ENCODE results near the gene BTF3. TPM values are rescaled to one million over a fixed set of nuclear protein-coding genes. Genes with fewer than 3 reads are reported as not detected.
"Not testable (repeated sequence)": the region's sequence is repeated elsewhere in the genome, so short reads cannot be mapped to it uniquely, and the experiment has no call there.

The BTF3 gene
- total and polyA plus RNA-seq, 4 donors, result 370 to 645 (median 516) TPM

DNA sequence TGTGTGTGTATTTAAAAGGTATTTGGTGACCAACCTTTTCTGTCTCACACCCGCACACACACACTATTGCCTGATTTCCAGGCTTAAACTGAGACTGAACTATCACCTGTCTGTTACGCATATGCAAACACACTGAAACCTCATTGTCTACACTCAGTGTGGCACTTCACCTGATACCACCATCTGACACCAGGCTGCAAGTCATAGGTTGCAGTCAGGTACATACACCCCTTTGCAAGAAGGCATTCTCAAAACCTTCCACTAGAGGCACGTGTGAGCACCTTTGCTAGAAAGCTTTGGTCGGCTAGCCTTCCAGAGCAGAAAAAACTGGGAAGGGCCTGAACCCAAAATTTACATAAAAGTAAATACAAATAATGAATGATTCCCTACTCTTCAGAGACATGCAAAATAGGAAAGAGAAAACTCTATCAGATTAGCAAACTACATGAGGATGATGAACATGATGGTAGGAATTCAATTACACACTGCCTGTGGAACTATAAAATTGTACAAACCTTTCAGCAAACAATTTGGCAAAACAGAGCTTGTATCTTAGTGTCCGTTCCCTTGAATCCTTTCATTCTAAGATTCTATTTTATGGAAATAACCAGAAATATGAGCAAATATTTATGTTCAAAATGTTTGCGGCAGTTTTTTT, 43.7 kb upstream of the BTF3 start:
- Histone ChIP-seq H3K36me3 (ENCODE audit: control insufficient read depth in 4 of 4, insufficient read depth in 4 of 4, low read length in 4 of 4) (no peaks in the 10 kb centered on the region), H3K9ac (ENCODE audit: insufficient read depth in 1 of 2, low read length in 2 of 2) (no peak overlapping the region), H3K4me3 (no peak overlapping the region), H3K4me1 (ENCODE audit: control insufficient read depth in 5 of 5, insufficient read depth in 5 of 5, low read length in 5 of 5) (peaks cover 0 to 5% (median 0%) of the 10 kb centered on the region in 5 donors), H3K27me3 (ENCODE audit: control insufficient read depth in 3 of 3, insufficient read depth in 3 of 3, low read length in 2 of 3) (peaks cover 16 to 68% (median 52%) of the 10 kb centered on the region in 3 donors), H3K9me3 (ENCODE audit: control insufficient read depth in 4 of 4, insufficient read depth in 3 of 4, low read length in 3 of 4) (peaks cover 0 to 2% (median 0%) of the 10 kb centered on the region in 4 donors), H3K27ac (ENCODE audit: low read depth in 1 of 2, low read length in 1 of 2) (no peak overlapping the region)
- ATAC-seq (ENCODE audit: insufficient read depth, low FRiP score) (peak; percentile 66), DNase-seq (peak in 2 of 3 donors; percentile 47 to 55)
- TF ChIP-seq CTCF (IDR thresholded peaks at IDR 0.05; ENCODE audit: control extremely low read depth, extremely low read depth), result peak; percentile 17
- WGBS, 2 donors, result 44 to 48% methylated on average over 6 of the region's 6 CpGs

DNA sequence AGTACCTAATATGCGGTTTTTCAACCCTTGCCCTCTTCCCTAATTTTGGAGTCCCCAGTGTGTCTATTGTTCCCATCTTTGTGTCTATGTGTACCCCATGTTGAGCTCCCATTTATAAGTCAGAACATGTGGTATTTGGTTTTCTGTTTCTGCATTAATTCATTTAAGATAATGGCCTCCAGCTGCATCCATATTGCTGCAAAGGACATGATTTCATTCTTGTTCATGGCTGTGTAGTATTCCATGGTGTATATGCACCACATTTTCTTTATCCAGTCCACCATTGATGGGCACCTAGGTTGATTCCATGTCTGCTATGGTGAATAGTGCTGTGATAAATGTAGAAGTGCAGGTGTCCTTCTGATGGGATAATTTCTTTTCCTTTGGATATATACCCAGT, 41.8 kb upstream of the BTF3 start:
- not testable (repeated sequence) for H3K27ac ChIP-seq (ENCODE audit: low read depth in 1 of 2, low read length in 1 of 2); H3K9ac ChIP-seq (ENCODE audit: insufficient read depth in 1 of 2, low read length in 2 of 2); H3K4me3 ChIP-seq; H3K36me3 ChIP-seq (ENCODE audit: control insufficient read depth in 4 of 4, insufficient read depth in 4 of 4, low read length in 4 of 4); ATAC-seq (ENCODE audit: insufficient read depth, low FRiP score); DNase-seq; H3K4me1 ChIP-seq (ENCODE audit: control insufficient read depth in 5 of 5, insufficient read depth in 5 of 5, low read length in 5 of 5); H3K9me3 ChIP-seq (ENCODE audit: control insufficient read depth in 4 of 4, insufficient read depth in 3 of 4, low read length in 3 of 4)
- WGBS, 2 donors, result 85 to 90% methylated on average over 1 of the region's 1 CpG
- peaks cover 12 to 50% (median 36%) of the 10 kb centered on the region in 3 donors for H3K27me3 ChIP-seq (ENCODE audit: control insufficient read depth in 3 of 3, insufficient read depth in 3 of 3, low read length in 2 of 3)

DNA sequence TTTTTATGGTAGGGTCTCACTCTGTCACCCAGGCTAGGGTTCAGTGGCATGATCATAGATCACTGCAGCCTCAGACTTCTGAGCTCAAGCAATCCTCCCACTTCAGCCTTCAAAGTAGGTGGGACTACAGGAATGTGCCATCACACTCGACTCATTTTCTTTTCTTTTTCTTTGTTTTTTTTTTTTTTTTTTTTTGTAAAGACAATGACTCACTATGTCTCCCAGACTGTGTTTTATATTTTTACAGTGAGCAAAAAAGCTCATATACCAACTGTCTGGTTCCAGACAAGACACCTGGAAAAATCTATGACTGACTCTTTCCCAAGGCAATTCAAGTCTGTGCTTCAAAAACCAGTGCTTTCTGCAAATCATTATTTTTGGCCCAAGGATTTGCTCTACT, 38.9 kb upstream of the BTF3 start:
- TF ChIP-seq CTCF (IDR thresholded peaks at IDR 0.05; ENCODE audit: control extremely low read depth, extremely low read depth), result no peak
- WGBS, 2 donors, result 63 to 85% methylated on average over 1 of the region's 1 CpG
- peaks cover under 1 to 21% (median 8%) of the 10 kb centered on the region in 3 donors for H3K27me3 ChIP-seq (ENCODE audit: control insufficient read depth in 3 of 3, insufficient read depth in 3 of 3, low read length in 2 of 3)

GRCh38 chr5:73460133-73460532, 38.1 kb upstream of the BTF3 start:
- Histone ChIP-seq H3K4me1 (ENCODE audit: control insufficient read depth in 5 of 5, insufficient read depth in 5 of 5, low read length in 5 of 5) (peaks cover 0 to 10% (median 3%) of the 10 kb centered on the region in 5 donors), H3K27ac (ENCODE audit: low read depth in 1 of 2, low read length in 1 of 2) (no peak overlapping the region), H3K4me3 (no peak overlapping the region), H3K36me3 (ENCODE audit: control insufficient read depth in 4 of 4, insufficient read depth in 4 of 4, low read length in 4 of 4) (no peaks in the 10 kb centered on the region), H3K27me3 (ENCODE audit: control insufficient read depth in 3 of 3, insufficient read depth in 3 of 3, low read length in 2 of 3) (peaks cover 0 to 17% (median 7%) of the 10 kb centered on the region in 3 donors), H3K9ac (ENCODE audit: insufficient read depth in 1 of 2, low read length in 2 of 2) (no peak overlapping the region), H3K9me3 (ENCODE audit: control insufficient read depth in 4 of 4, insufficient read depth in 3 of 4, low read length in 3 of 4) (no peaks in the 10 kb centered on the region)
- no peak for TF ChIP-seq CTCF (IDR thresholded peaks at IDR 0.05; ENCODE audit: control extremely low read depth, extremely low read depth)
- WGBS, 2 donors, result 74 to 82% methylated on average over 1 of the region's 1 CpG
- no peak for DNase-seq
- ATAC-seq (ENCODE audit: insufficient read depth, low FRiP score), result no peak

More for the DNA sequence above, 38.9 kb upstream of the BTF3 start:
- ATAC-seq (ENCODE audit: insufficient read depth, low FRiP score) (no peak), DNase-seq (no peak)
- H3K27ac ChIP-seq (ENCODE audit: low read depth in 1 of 2, low read length in 1 of 2), result no peak overlapping the region
- no peaks in the 10 kb centered on the region for H3K36me3 ChIP-seq (ENCODE audit: control insufficient read depth in 4 of 4, insufficient read depth in 4 of 4, low read length in 4 of 4)
- no peak overlapping the region for H3K9ac ChIP-seq (ENCODE audit: insufficient read depth in 1 of 2, low read length in 2 of 2)
- H3K9me3 ChIP-seq (ENCODE audit: control insufficient read depth in 4 of 4, insufficient read depth in 3 of 4, low read length in 3 of 4), result peaks cover 0 to under 1% (median 0%) of the 10 kb centered on the region in 4 donors
- H3K4me3 ChIP-seq, result no peak overlapping the region
- peaks cover 0 to 6% (median 0%) of the 10 kb centered on the region in 5 donors for H3K4me1 ChIP-seq (ENCODE audit: control insufficient read depth in 5 of 5, insufficient read depth in 5 of 5, low read length in 5 of 5)
